Osteocyte (in vitro differentiated cells): ENCODE measurements around the gene CRIP1. TPM values are rescaled to one million over a fixed set of nuclear protein-coding genes. Genes with fewer than 3 reads are reported as not detected.

ENCODE experiments used
- DNase-seq: peaks from one replicate; pipeline ENCODE4 v3.0.0; 2021; ENCODE audit warnings: mixed read lengths; ENCODE audit not compliant: unreplicated experiment; ENCODE audit errors: extremely low spot score
- H3K27ac Mint-ChIP-seq: one replicate; pipeline ENCODE4 v1.8.0; 2021; ENCODE audit warnings: mild to moderate bottlenecking, mixed read lengths; ENCODE audit not compliant: unreplicated experiment
- H3K27me3 Mint-ChIP-seq: one replicate; pipeline ENCODE4 v1.8.0; 2021; ENCODE audit warnings: mixed read lengths; ENCODE audit not compliant: unreplicated experiment
- H3K36me3 Mint-ChIP-seq: one replicate; pipeline ENCODE4 v1.8.0; 2021; ENCODE audit warnings: mixed read lengths; ENCODE audit not compliant: unreplicated experiment
- H3K4me1 Mint-ChIP-seq: one replicate; pipeline ENCODE4 v1.8.0; 2021; ENCODE audit warnings: mixed read lengths; ENCODE audit not compliant: unreplicated experiment
- H3K4me3 Mint-ChIP-seq: one replicate; pipeline ENCODE4 v1.8.0; 2021; ENCODE audit warnings: mild to moderate bottlenecking, moderate library complexity, mixed read lengths; ENCODE audit not compliant: unreplicated experiment
- H3K9me3 Mint-ChIP-seq: one replicate; pipeline ENCODE4 v1.8.0; 2021; ENCODE audit warnings: mixed read lengths; ENCODE audit not compliant: unreplicated experiment
- total RNA-seq: library from RNA; stranded (reverse); gene quantifications from 2 replicates; pipeline ENCODE4 v1.2.1, GENCODE V29; 2021
- TF ChIP-seq, protein P1 (sequence below): fragments of 200-600 bp; sonication (generic); IDR thresholded peaks from 2 replicates; pipeline ENCODE4 v1.5.0; 2021; ENCODE audit warnings: antibody characterized with exemption, mild to moderate bottlenecking, moderate library complexity

Gene CRIP1
- total RNA-seq, 1 donor from 2014 or later = 31.0 TPM

DNA sequence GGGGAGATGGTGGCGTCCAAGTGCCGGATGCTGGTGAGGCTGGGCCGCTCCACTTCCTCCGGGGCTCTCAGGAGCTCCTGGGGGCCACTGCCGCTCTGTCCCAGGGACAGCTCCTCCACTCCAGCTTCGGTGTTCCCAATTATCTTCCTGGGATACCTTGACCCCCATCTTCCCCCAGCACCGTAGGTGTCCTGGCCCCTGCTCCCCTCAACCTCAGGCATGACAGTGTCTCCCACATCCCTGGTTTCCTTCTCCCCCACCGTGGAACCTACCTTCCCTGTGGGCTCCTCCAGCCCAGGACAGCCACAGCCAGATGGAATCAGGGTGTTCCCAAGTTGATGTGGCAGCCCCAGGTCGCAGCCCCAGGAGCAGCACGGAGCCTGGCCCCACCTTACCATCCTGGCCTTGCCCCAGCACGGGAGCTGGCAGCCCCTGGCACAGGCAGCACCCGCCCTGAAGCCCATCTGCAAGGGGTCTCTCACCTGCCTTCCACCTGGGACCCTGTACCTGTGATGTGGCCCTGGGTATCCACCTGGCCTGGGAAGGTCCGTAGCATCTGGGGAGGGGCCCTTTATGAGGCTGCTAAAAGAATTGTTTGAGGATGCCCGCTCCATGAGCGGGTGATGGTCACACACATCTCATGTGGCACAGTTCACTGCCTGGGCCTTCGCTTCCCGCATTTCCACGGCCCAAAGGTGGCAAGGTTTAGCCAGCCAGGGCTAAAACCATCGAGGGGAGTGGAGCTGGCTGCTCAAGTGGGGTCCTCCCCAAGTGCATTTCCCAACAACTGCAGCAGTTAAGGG, 43.8 kb downstream of the CRIP1 start:
- TF ChIP-seq, protein P1, sequence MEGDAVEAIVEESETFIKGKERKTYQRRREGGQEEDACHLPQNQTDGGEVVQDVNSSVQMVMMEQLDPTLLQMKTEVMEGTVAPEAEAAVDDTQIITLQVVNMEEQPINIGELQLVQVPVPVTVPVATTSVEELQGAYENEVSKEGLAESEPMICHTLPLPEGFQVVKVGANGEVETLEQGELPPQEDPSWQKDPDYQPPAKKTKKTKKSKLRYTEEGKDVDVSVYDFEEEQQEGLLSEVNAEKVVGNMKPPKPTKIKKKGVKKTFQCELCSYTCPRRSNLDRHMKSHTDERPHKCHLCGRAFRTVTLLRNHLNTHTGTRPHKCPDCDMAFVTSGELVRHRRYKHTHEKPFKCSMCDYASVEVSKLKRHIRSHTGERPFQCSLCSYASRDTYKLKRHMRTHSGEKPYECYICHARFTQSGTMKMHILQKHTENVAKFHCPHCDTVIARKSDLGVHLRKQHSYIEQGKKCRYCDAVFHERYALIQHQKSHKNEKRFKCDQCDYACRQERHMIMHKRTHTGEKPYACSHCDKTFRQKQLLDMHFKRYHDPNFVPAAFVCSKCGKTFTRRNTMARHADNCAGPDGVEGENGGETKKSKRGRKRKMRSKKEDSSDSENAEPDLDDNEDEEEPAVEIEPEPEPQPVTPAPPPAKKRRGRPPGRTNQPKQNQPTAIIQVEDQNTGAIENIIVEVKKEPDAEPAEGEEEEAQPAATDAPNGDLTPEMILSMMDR = no peak
- H3K4me1 Mint-ChIP-seq = peaks cover 4% of the 10 kb centered on the region
- H3K27ac Mint-ChIP-seq = no peak overlapping the region
- no peak for DNase-seq
- H3K27me3 Mint-ChIP-seq = no peaks in the 10 kb centered on the region
- H3K4me3 Mint-ChIP-seq = no peak overlapping the region
- H3K9me3 Mint-ChIP-seq = no peaks in the 10 kb centered on the region
- H3K36me3 Mint-ChIP-seq = no peaks in the 10 kb centered on the region

DNA sequence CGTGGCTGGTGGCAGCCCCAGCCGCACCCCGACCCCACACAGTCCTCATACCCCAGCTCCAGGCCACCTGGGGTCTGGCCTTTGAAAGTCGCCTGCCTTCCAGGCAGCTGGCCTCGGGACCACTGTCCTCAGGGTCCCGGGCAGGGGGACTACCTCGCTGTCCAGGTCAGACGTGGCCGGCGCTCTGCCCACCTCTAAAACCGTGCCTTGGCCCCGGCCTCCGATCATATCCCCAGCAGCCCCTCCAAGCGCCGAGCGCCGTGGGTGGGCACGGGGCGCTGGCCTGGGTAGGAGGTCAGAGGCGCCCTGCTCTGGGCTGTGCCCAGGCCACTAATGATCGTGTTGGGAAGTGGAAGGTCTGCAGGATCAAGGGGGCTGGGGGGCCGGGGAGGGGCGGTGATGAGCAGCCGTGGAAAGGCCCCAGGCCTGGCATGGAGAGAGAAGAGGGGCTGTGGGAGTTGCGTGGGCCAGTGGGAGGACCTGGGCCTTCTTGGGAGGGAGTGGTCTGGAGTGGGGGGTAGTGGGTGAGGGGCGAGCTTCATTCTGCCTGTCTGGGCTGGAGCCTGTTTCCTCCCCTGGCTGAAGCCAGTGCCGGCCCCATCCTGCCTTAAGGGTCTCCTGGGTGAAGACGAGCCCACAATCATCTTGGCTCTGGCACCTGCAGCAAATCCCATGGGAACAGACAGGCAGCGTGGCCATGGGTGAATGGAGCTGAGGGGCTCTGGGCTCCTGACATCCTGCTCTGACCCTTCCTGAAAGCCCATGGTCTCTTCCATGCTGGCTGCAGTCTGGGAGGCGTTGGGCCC, 44.6 kb downstream of the CRIP1 start:
- no peak overlapping the region for H3K4me3 Mint-ChIP-seq
- peaks cover 4% of the 10 kb centered on the region for H3K4me1 Mint-ChIP-seq
- no peak for DNase-seq
- no peaks in the 10 kb centered on the region for H3K36me3 Mint-ChIP-seq
- no peaks in the 10 kb centered on the region for H3K9me3 Mint-ChIP-seq
- H3K27ac Mint-ChIP-seq = no peak overlapping the region
- TF ChIP-seq, protein P1 = no peak
- H3K27me3 Mint-ChIP-seq = no peaks in the 10 kb centered on the region

DNA sequence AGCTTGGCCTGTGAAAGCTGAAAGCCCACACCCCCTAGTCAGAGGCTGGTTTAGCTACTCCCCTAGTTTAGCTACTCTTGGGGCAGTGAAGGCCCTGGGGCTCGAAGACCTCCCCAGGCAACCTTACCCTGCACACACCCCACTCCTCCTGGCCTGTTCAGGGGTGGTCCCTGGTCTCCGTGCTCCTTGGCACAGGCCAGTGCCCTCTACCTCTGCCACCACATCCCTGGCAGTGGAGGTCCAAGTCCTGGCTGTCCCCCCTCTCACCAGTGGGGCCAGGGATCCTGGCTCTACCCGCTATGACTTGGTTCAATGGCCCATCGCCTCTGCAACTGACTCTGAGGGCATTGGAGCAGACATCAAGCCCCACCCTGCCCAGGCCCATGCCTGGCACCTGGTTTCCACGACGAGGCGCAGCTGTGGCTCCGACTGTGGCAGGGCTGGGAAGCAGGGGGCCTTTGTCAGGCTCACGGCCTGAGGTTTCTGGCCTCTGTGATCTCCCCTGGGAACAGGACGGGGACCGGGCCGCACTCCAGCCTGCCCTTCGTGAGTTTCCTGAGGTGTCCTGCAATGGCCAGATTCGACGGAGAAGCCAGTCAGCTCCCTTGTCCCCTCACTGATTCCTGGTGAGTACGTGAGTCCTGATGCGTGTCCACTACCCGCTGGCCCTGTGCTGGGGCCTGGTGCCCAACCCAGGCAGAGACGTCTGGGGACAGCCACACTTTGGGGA, 45.4 kb downstream of the CRIP1 start:
- H3K4me3 Mint-ChIP-seq = no peak overlapping the region

DNA sequence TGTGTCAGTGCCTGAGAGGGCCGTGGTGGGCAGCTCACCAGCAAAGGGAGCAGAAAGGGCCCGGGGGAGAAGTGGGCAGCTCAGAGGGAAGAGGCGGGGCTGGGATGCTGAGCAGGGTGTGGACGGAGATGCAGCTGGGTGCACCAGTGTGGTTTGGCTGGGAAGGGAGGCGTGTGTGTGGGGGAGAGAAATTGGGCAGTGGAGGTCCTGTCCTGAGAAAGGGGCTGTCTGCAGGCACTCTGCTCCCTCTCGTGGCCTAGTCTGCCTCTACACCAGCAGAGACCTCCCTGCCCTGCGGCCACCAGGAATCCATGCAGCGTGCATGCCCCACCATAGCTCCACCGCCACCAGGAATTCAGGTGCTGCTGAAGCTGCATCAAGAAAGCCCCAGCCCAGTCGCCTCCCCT, 46.1 kb downstream of the CRIP1 start:
- DNase-seq = no peak
- H3K27ac Mint-ChIP-seq = no peak overlapping the region
- peaks cover 6% of the 10 kb centered on the region for H3K27me3 Mint-ChIP-seq

More for the DNA sequence above, 45.4 kb downstream of the CRIP1 start:
- TF ChIP-seq, protein P1 = no peak
- Mint-ChIP-seq H3K9me3 (no peaks in the 10 kb centered on the region), H3K4me1 (peaks cover 3% of the 10 kb centered on the region), H3K27ac (no peak overlapping the region), H3K36me3 (no peaks in the 10 kb centered on the region), H3K27me3 (peaks cover 5% of the 10 kb centered on the region)
- no peak for DNase-seq

More for the DNA sequence above, 46.1 kb downstream of the CRIP1 start:
- H3K36me3 Mint-ChIP-seq = no peaks in the 10 kb centered on the region
- no peaks in the 10 kb centered on the region for H3K4me1 Mint-ChIP-seq
- H3K9me3 Mint-ChIP-seq = no peaks in the 10 kb centered on the region
- TF ChIP-seq, protein P1 = peak; percentile 46
- no peak overlapping the region for H3K4me3 Mint-ChIP-seq
